CD1c-positive myeloid dendritic cell (primary cell): ENCODE measurements around the gene MRPL58.
A peak's percentile ranks its signal among the peaks of the same experiment; 100 is the strongest.

Source experiments
- DNase-seq: peaks from one replicate; pipeline ENCODE4 v3.0.0-alpha.2; 2016; ENCODE audit errors: extremely low spot score

MRPL58 gene

DNA sequence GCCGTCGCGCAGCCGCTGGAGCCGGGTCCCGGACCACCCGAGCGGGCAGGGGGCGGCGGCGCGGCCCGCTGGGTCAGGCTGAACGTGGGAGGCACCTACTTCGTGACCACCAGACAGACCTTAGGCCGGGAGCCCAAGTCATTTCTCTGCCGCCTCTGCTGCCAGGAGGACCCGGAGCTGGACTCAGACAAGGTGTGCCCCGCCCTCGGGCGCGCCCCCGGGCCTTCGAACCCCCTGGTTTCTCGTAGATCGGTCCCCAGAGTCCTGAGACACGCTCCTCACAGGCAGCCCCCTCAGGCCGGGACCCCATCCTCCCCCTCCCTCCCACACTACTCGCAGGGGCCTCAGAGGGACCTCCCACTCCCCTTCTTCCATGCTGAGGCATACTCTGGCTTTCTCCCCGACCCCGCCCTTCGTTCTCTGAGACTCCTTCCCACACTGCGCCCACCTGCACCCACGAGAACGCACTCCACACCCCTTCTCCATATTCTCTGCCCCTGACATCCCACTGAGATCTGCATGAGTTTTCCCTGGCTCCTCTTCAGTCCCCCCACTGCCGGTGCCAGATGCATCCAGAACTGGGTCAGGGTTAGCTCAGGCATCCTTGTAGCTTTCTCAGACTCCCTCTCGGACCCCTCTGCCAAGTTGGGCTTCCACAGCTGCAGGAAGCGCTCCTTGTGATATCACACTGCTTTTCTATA, 35.1 kb downstream of the MRPL58 start:
- peak; percentile 20 for DNase-seq

DNA sequence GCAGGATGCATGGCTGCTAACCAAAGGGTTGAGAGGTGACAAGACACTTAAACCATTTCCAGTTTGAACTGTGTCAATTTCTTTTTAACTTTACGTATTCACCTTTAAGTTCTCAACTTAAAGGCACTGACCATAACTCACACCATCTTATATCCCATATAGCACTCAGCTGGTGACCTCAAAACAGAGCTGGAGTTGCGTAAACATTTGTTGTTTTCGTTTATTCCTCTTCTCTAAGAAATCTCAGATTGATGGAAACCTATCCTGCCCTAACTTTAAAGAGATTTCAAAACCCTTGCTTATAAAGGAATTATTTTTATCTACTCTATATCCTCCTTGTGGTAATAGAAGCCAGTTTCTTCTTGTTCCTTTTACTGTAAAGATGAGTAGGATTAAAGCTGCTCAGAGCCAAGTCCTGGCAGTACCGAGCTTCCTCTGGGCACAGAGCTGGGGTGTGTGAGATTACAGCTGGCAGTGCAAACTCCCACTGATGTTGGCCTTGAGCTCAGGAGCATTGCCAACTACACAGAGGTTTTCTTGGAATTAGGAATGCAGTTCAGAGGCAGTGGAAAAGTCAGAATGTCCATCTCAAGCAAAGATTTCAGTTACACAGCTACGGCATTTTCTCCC, 35.9 kb downstream of the MRPL58 start:
- DNase-seq, result peak; percentile 26

DNA sequence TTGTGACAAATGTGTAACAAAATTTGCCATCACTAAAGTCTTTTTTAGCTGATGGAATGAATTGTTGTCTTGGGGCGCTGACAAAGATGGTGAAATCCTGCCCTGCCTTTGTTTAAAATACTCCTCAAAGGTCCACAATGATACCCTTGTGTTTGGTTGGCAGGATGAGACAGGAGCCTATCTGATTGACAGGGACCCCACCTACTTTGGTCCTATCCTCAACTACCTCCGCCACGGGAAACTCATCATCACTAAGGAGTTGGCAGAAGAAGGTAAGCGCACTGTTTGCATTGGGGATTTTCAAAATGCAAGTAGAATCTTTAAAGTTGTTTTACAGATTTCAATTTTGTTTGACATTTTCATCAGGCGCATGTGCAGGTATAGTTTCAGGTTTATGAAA, 36.6 kb downstream of the MRPL58 start:
- no peak for DNase-seq

DNA sequence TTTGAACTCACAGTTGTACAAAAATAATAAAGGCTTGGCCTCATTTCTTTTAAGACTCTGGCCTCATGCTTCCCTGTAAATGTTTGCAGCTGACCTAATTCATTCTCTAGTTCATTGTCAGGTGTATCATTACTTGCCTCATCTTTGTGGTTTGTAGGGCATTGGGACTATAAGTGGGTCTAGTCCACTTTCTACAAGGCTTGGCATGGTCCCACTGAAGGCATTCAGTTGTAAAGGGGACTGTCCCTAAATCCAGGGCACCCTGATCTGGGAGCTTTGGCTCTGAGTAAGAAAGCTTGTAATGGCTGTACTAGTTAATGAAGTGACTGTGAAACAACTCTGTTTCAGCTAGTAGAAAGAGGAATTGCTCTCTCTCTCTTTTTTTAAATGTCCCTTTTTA, 37.2 kb downstream of the MRPL58 start:
- no peak for DNase-seq

DNA sequence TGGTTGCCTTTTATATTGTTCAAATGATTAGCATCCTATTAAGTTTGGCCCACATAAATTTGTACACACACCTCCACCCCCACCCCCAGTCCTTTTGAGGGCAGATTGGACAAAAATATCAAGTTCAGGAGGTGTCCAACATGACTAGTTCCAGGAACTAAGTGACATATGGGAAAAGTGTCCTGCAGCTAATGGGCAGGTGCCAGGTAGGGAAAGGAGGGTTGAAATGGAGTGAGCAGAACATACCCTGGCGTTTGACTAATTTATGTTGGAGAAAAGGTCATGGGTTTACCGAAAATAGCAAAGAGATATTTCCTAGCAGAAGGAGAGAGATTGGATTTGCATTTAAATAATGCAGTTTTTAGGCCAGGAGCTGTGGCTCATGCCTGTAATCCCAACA, 39.5 kb downstream of the MRPL58 start:
- no peak for DNase-seq

DNA sequence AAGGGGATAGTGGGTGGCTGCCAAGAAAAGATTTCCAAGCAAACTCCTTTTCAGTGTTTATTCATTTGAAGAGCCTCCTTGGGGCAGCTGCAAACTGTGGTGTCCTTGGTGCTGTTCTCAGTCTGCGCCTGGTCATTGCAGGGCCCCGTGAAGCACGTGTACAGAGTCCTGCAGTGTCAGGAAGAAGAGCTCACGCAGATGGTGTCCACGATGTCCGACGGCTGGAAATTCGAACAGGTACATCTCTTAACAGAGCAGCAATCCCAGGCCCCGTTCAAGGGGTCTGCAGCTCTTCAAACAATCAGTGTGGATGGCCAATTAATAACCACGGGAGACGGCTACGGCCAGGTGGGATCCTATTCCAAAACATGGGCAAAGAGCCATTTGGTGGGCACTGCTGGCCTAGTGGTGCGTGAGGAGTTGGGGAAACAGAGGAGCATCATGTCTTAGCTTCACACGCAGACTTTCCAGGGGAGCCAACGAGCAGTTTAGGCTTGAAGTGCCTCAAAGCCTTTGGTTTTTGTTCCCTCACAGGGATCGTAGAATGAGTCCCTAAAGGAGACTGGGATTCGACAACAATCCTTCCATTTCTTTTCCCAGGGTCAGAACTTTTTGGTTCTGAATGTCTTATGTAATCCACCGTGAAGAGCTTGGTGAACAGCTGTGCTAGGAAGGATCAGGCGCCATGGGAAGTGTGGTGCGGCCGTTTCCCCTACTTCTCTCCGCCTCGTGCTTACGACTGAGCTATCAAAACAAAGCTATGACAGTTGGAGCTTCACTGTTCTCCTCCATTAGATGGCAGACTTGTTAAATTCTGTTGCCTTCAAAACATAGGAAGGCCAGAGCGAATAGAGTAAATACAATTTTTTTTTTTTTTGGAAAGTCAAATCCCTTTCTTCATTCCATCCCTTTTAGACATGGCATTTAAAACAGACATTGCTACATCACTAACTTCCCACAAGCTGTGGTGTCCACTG, 47.2 kb downstream of the MRPL58 start:
- peak; percentile 41 for DNase-seq

DNA sequence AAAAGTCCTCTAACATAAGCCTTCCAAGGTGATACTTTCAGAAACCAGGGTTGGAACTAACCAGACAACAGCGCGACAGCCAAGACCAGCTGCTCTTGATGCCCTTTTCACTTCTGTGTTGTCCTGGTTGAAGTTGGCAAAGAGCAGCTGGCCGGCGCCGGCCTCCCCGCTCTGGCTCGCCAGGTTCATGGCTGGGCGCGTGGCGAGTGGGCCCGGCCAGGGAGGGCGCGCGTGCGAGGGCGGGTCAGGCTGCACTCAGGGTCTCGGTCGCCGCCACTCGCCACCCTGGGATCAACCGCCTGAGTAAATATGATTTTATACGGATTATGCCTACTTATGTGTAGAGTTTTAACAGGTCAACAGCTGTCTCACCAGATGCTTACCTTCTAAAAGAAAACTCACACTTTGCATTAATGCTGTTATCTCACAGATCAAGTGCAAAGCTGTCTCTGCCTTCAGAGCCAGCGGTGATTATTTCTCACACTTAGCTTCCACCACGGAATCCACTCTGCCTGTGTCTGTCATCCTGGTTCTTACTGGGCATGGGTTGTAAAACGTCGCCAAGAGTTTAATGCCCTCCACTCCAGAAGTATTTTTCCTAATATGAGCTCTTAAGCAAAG, 48.1 kb downstream of the MRPL58 start:
- DNase-seq, result no peak

DNA sequence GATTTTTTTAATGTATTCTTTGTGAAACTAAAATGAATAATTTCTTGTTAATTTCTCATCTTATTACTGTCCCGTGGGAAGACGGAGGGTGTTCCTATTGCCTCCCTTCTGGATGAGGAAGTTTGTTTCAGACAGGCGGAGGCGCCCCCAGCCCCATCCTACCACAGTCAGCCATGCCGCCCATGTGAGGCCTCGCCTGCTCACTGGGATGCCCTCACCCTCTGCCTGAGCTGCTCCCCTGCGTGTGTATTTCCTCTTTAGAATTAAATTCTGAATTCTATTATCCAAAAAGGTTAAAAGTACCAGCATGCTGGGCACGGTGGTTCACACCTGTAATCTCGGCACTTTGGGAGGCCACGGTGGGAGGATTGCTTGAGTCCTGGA, 48.6 kb downstream of the MRPL58 start:
- DNase-seq, result no peak

DNA sequence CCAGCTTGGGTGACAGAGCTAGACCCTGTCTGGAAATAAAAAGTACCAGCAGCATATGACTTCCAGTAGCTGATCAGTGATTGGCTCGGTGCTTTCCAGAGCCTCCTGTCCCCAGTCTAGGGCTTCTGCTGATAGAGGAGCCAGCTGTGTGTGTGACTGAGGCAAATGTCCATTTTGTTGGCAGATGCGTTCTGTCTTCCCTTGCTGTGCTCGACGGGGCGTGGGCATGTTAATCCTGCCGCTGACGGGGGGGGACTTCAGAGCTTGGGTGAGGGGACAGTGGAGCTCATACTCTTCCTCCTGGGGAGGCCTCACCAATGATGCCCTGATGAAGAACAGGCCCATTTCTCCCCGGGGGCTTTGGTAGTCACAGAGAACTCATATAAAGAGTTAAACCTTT, 49.1 kb downstream of the MRPL58 start:
- no peak for DNase-seq

DNA sequence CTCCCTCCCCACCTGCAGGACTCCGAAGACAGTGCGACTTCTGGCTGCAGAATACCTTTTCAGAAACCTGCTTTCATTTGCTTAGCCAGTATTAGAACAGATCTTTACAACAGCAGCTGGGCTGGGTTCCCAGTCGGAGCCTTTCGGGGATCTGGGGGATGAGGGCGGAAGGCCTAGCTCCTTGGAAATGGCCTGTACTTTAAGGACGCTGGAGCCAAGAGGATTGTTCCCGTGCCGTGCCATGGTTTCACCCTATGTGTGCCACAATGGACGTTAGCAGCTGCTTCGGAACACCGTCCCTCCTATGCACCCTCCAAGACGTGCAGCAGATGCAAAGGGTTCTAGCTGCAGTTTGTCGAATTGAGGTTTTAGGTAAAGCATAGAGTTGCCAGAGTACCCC, 50.7 kb downstream of the MRPL58 start:
- DNase-seq, result no peak

DNA sequence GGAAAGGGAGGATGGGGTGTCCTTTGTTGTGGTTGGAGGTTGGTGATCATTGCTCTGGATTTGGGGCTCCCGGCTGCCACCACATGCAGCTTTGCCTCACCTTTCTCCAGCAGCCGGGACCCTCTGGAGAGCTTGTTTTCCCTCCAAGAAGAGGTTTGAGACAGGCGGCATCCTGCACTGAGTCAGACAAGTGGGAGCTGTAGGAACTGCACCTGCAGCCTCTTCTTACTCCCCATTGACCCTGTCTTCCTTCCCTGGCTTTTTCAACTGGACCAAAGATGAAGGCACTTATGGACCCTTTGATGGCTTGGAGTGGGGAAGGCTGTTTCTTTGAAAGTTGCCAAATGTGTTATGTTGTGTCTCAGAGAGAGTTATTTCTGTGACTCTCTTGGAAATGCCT, 51.2 kb downstream of the MRPL58 start:
- no peak for DNase-seq

DNA sequence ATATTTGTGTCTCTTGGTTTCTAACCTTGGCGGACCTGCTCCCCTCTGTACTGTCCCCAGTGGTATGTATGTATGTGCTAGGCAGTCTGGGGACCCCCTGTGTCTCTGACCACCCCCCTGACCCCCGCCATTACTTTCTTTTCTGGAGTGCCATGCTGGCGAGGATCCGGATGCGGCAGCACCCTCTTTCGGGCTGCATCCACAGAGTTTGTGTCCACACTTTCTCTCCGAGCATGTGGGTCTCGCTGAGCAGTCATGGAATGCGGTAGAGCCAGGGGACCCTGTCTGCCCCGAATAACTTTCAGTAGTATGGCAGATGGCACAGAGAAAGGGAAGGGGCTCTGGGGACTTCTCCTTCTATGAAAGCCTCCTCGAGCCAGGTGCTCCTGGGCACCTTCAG, 51.6 kb downstream of the MRPL58 start:
- DNase-seq, result no peak

DNA sequence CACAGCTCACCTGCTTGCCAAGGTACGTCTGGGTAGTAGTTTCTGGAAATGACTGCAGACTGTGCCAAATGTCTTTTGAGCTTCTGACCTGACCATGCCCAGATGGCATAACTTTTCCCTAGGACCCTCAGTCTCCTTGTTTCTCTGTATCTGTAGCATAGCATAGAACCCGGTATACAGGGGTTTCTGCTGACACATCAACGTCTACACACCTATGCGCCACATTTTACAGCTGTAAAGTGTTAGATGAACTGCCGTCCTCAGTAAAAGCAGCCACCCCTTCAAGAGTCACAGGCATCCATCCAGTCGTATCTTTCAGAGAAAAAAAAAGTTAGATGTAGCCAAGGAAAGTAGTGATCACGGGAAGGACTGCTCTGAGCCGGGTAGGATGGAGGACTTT, 52.0 kb downstream of the MRPL58 start:
- no peak for DNase-seq

DNA sequence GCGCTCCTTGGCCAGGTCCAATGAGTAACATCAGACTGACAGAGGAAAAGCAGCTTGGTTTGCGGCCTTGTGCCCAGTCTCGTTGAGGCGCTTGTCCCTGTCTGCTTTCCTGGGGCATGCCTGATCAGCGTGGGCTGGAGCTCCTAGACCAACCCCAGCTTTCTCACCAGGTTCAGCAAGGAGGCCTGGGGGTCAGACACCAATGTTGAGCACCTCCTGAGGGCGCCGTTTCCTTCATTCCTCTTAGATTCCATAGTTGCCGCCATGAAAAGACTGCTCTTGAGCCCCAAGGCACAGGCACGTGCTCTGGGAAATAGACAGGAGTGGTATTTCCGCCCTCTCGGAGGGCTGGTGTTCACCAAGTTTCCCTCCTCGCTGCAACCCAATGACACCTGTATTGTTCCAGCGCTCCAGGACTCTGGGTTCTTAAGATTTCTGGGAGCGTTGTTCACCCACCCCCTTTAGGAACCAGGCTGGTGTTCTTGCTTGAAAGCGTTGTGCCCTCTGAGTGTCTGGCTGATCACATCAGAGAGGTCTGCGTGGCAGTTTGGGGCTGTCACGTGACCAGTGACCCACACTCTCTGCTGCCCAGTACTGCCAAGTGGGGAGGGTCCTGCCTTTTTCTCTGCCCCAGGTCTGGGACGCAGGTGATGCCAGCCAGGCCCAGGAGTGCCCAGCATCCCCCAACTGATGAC, 52.5 kb downstream of the MRPL58 start:
- no peak for DNase-seq

DNA sequence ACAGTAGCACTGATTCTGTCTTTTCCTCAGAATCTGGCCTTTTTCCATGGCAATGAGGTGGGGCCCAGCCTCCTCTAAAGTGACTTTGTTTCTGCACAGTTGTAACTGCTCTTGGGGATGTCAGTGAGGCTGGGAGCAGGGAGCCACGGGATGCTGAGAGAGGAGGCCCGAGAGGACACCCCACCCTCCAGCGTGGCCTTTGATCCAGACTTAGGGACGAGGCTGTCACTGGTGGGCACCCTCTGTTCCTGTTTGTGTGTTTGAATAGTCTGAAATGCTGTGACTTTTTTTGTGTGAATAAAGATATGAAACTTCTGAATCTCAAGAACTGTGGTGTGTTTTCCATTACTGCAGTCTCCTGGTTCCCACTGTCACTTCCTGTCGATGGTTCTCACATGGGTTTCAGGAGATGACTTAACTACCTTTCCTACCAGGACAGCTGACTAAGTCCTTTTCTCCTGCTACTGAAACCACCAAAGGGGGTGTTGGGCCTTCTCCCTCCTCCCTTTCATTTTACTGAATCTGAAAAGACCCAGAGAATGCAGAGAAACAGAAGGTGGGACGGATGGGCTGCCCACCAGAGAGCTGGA, 53.2 kb downstream of the MRPL58 start:
- peak; percentile 52 for DNase-seq

DNA sequence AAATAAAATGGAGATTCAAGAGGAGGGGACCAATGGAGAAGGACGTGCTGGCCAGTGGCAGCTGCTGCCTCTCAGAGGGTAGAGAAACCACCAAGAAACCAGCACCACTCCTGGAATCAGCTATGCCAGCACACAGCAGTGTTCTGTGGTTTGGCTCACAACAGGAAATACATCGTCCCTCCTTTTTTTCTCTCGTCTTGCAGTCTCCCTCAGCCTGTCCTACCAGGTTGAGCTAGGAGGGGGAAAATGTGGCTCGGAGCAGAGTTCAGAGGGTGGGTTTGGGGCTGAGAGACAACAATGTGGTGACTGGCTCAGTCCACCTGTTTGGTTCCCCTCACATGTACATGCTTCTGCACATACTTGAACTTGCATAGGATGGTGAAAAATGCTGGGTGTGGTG, 55.4 kb downstream of the MRPL58 start:
- no peak for DNase-seq

DNA sequence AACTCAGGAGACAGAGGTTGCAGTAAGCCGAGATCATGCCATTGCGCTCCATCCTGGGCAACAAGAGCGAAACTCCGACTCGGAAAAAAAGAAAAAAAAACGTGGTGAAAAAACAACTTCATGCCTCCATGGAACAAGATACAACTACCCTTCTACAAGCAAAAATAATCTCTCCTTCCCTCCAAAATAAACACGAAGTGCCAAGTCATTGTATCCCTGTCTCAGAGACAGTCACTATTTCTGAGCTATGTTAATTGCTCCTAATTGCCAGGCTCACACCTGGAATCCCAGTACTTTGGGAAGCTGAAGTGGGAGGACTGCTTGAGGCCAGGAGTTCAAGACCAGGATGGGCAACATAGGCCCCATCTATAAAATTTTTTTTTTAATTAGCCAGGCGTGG, 56.3 kb downstream of the MRPL58 start:
- DNase-seq, result no peak

DNA sequence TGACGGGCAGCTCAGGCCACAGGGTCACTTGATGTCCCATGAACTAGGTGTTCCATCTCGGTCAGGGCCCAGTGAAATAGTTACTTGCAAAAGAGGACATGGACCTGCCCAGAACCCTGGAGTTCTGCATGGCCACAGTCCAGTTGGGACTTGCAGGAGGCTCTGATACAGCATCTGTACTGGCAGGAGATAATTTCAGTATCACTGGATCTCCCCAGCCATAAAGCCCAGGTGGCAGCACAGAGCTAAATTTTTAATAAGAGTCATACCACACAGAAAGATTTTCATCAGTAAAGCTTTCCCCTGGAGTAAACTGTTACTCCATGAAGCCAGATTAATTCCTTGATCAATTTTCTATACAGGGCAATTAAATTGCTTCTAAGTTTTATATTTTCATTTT, 57.3 kb downstream of the MRPL58 start:
- peak; percentile 25 for DNase-seq
